HepG2 (cell line): ENCODE data around the gene FGF18. TPM values are rescaled to one million over a fixed set of nuclear protein-coding genes. Genes with fewer than 3 reads are reported as not detected.

Experiments used
- ATF7-NPFF ChIP-seq: sonication (generic); formaldehyde crosslinking; IDR thresholded peaks from 2 replicates; pipeline ENCODE4 v1.8.1; 2023; ENCODE audit warnings: mild to moderate bottlenecking, low read depth, missing genetic modification reagents, moderate library complexity
- BRD4 ChIP-seq: sonication (generic); formaldehyde crosslinking; IDR thresholded peaks from 2 replicates; pipeline ENCODE4 v1.4.0; 2020; ENCODE audit warnings: missing genetic modification reagents
- EEA1 ChIP-seq: sonication (generic); formaldehyde crosslinking; IDR thresholded peaks from 2 replicates; pipeline ENCODE4 v1.5.1; 2020; ENCODE audit warnings: mild to moderate bottlenecking, missing genetic modification reagents, borderline replicate concordance
- HDAC2 ChIP-seq: sonication (generic); formaldehyde crosslinking; IDR thresholded peaks from 2 replicates; pipeline ENCODE4 v1.4.0; 2020; ENCODE audit warnings: missing genetic modification reagents
- KMT2B ChIP-seq: IDR thresholded peaks from 2 replicates; pipeline ENCODE4 v1.6.1; 2016; ENCODE audit warnings: missing genetic modification reagents, missing compliant biosample characterization
- MAZ ChIP-seq, 2 experiments: sonication (generic) in 1 of 2; formaldehyde crosslinking in 1 of 2; IDR thresholded peaks; 2 replicates each; pipeline versions ENCODE4 v1.5.0 to v1.6.1; 2012 to 2020; ENCODE audit warnings: low read depth in 2 of 2, mild to moderate bottlenecking in 2 of 2, borderline replicate concordance in 1 of 2, improper control_type of control experiment in 1 of 2, low read length in 1 of 2, missing genetic modification reagents in 1 of 2, moderate library complexity in 1 of 2
- POLR2G ChIP-seq: fragments of 200-400 bp; formaldehyde crosslinking; IDR thresholded peaks from 2 replicates; pipeline ENCODE4 v1.6.1; 2018; ENCODE audit warnings: mild to moderate bottlenecking, low read depth, low read length, moderate library complexity
- SKI ChIP-seq: fragments of 450-650 bp; IDR thresholded peaks from one replicate; pipeline ENCODE4 v1.6.1; 2018; ENCODE audit warnings: mild to moderate bottlenecking; ENCODE audit not compliant: partially characterized antibody
- SOX13 ChIP-seq, 3 experiments: fragments of 450-650 bp in 1 of 3; sonication (generic) in 1 of 3; formaldehyde crosslinking in 1 of 3; IDR thresholded peaks in 2 of 3; conservative IDR thresholded peaks in 1 of 3; 2 replicates each; pipeline versions ENCODE4 v1.5.0 to v1.6.1; 2016 to 2020; ENCODE audit warnings: antibody characterized with exemption in 1 of 3, mild to moderate bottlenecking in 1 of 3, missing compliant biosample characterization in 1 of 3, missing genetic modification reagents in 1 of 3, moderate library complexity in 1 of 3
- STAT5B ChIP-seq: sonication (generic); formaldehyde crosslinking; IDR thresholded peaks from 2 replicates; pipeline ENCODE4 v1.4.0; 2020; ENCODE audit warnings: missing genetic modification reagents
- ZBTB8A ChIP-seq: sonication (generic); formaldehyde crosslinking; IDR thresholded peaks from 2 replicates; pipeline ENCODE4 v1.4.0; 2020; ENCODE audit warnings: mild to moderate bottlenecking, low read depth, missing genetic modification reagents, borderline replicate concordance
- ZNF251 ChIP-seq: sonication (generic); formaldehyde crosslinking; IDR thresholded peaks from 2 replicates; pipeline ENCODE4 v1.9.0; 2021; ENCODE audit warnings: mild to moderate bottlenecking, missing genetic modification reagents
- ZNF317 ChIP-seq: sonication (generic); formaldehyde crosslinking; IDR thresholded peaks from 2 replicates; pipeline ENCODE4 v1.5.0; 2020; ENCODE audit warnings: mild to moderate bottlenecking, missing genetic modification reagents
- ZNF430 ChIP-seq: sonication (generic); formaldehyde crosslinking; IDR thresholded peaks from 2 replicates; pipeline ENCODE4 v1.9.0; 2021; ENCODE audit warnings: mild to moderate bottlenecking, missing genetic modification reagents
- ZNF550 ChIP-seq: sonication (generic); formaldehyde crosslinking; IDR thresholded peaks from 2 replicates; pipeline ENCODE4 v1.4.0; 2020; ENCODE audit warnings: mild to moderate bottlenecking, missing genetic modification reagents, borderline replicate concordance
- ZNF629 ChIP-seq: sonication (generic); formaldehyde crosslinking; conservative IDR thresholded peaks from 2 replicates; pipeline ENCODE4 v1.5.0; 2020; ENCODE audit warnings: missing genetic modification reagents
- ZNF841 ChIP-seq: sonication (generic); formaldehyde crosslinking; IDR thresholded peaks from 2 replicates; pipeline ENCODE4 v1.8.1; 2023; ENCODE audit warnings: missing genetic modification reagents, borderline replicate concordance
- polyA plus RNA-seq, 8 experiments: library from polyadenylated mRNA; depleted of rRNA in 3 of 8; stranded (reverse) in 7 of 8; unstranded in 1 of 8; fragments of >200 nt; fragmentation: Illumina TruSeq in 4 of 8; extraction: Trizol in 4 of 8; gene quantifications; 2 replicates each; pipeline versions ENCODE4 v1.2.1 to v1.2.3, GENCODE V29; 2011 to 2016; ENCODE audit warnings: low read depth in 4 of 8, missing spikeins in 1 of 8, mixed read lengths in 1 of 8; ENCODE audit not compliant: insufficient read depth in 1 of 8
- total RNA-seq, 5 experiments: library from RNA; depleted of rRNA; stranded (reverse); fragments of >200 nt; fragmentation: Illumina TruSeq; extraction: Trizol; gene quantifications; 2 replicates each; pipeline ENCODE4 v1.2.3, GENCODE V29; 2016; ENCODE audit warnings: low read depth in 1 of 5
- TF ChIP-seq, protein P1 (sequence below): sonication (generic); formaldehyde crosslinking; IDR thresholded peaks from 2 replicates; pipeline ENCODE4 v1.5.0; 2020; ENCODE audit warnings: mild to moderate bottlenecking, missing genetic modification reagents
- TF ChIP-seq, protein P2 (sequence below): sonication (generic); formaldehyde crosslinking; IDR thresholded peaks from 2 replicates; pipeline ENCODE4 v1.5.0; 2020; ENCODE audit warnings: missing genetic modification reagents, mild to moderate bottlenecking, borderline replicate concordance
- TF ChIP-seq, protein P3 (sequence below): sonication (generic); formaldehyde crosslinking; IDR thresholded peaks from 2 replicates; pipeline ENCODE4 v1.5.1; 2020; ENCODE audit warnings: missing genetic modification reagents, mild to moderate bottlenecking, borderline replicate concordance

FGF18 gene
- total and polyA plus RNA-seq, 2 of the 13 experiments (the other 11 are each of a cell fraction or from before 2014, with no cell fraction given): not detected

DNA sequence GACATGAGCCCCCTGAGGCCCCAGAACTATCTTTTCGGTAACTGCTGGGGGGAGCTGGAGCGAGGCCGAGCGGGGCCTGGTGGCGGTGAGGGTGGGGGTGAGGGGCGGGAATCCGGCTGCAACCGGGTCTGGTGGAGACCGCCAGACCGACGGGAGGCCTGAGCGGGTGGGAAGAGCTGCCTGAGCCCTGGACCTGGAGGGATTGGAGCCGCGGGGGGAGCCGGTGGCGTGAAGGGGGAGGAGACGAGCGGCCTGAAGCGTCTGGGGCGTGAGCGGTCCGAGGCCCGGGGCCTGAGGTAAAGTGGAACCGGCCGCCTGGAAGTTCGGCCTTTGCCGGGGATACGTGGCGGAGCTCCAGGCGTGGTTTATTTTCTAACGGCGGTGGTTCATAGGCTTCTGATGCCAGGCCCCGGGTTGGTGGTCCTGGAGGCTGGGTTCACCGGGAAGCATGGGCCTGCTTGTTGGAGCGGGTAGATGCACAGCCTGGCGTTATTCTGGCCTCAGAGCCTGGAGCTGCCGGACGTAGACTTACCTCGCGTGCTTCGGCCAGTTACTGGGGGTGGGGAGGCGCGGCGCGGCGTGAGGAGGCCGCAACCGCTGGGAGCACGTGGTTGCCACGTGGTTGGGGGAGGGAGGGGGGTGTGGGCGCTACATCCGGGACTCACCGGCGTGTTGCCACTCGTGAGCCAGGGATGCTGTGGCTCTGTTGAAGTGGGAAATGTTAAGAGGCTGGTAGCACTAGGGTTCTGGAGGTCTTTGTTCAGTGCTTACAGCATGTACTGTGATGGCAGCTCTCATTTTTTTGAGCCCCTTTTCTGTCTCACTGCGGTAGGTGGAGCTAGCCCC is 31.3 kb upstream of the FGF18 start (continued):
- TF ChIP-seq MAZ (IDR thresholded peaks at IDR 0.05; ENCODE audit: borderline replicate concordance, low read depth, low read length): peak; percentile 40; the same call in 1 of the 2 replicates
- TF ChIP-seq MAZ (CRISPR knock-in tag; IDR thresholded peaks at IDR 0.05; ENCODE audit: low read depth): peak; percentile 76
- peak; percentile 55 for TF ChIP-seq ZNF430 (CRISPR knock-in tag)
- TF ChIP-seq BRD4: no peak
- TF ChIP-seq ATF7-NPFF (CRISPR knock-in tag): peak; percentile 89
- 0 out of 2 replicates have a peak, but pooled peaks have one; percentile 18 for TF ChIP-seq ZNF629 (CRISPR knock-in tag)
- TF ChIP-seq, protein P1, sequence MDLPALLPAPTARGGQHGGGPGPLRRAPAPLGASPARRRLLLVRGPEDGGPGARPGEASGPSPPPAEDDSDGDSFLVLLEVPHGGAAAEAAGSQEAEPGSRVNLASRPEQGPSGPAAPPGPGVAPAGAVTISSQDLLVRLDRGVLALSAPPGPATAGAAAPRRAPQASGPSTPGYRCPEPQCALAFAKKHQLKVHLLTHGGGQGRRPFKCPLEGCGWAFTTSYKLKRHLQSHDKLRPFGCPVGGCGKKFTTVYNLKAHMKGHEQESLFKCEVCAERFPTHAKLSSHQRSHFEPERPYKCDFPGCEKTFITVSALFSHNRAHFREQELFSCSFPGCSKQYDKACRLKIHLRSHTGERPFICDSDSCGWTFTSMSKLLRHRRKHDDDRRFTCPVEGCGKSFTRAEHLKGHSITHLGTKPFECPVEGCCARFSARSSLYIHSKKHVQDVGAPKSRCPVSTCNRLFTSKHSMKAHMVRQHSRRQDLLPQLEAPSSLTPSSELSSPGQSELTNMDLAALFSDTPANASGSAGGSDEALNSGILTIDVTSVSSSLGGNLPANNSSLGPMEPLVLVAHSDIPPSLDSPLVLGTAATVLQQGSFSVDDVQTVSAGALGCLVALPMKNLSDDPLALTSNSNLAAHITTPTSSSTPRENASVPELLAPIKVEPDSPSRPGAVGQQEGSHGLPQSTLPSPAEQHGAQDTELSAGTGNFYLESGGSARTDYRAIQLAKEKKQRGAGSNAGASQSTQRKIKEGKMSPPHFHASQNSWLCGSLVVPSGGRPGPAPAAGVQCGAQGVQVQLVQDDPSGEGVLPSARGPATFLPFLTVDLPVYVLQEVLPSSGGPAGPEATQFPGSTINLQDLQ (CRISPR knock-in tag): peak; percentile 72; the same call in 1 of the 2 replicates
- TF ChIP-seq ZNF841 (CRISPR knock-in tag): peak; percentile 26; the same call in 1 of the 2 replicates
- TF ChIP-seq SOX13 (IDR thresholded peaks at IDR 0.05): no peak
- peak in 1 of 2 experiments; percentile 27; a peak in 2 of 4 replicates for TF ChIP-seq SOX13 (CRISPR knock-in tag; conservative IDR thresholded peaks at IDR 0.05 in 1 of 2, IDR thresholded peaks at IDR 0.05 in 1 of 2)
- TF ChIP-seq ZBTB8A (CRISPR knock-in tag): 0 out of 2 replicates have a peak, but pooled peaks have one; percentile 30
- TF ChIP-seq STAT5B: 0 out of 2 replicates have a peak, but pooled peaks have one; percentile 19
- peak; percentile 61 for TF ChIP-seq HDAC2
- peak; percentile 63 for TF ChIP-seq ZNF317 (CRISPR knock-in tag)
- TF ChIP-seq, protein P2, sequence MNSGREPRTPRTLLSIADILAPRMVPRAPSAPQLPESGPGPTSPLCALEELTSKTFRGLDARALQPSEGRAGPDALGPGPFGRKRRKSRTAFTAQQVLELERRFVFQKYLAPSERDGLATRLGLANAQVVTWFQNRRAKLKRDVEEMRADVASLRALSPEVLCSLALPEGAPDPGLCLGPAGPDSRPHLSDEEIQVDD: no peak; the same call in 1 of the 2 replicates
- no peak for TF ChIP-seq ZNF550 (CRISPR knock-in tag)
- 0 out of 2 replicates have a peak, but pooled peaks have one; percentile 76 for TF ChIP-seq EEA1
- 0 out of 2 replicates have a peak, but pooled peaks have one; percentile 18 for TF ChIP-seq POLR2G
- TF ChIP-seq SKI: no peak
- TF ChIP-seq ZNF251 (CRISPR knock-in tag): peak; percentile 82
- TF ChIP-seq, protein P3, sequence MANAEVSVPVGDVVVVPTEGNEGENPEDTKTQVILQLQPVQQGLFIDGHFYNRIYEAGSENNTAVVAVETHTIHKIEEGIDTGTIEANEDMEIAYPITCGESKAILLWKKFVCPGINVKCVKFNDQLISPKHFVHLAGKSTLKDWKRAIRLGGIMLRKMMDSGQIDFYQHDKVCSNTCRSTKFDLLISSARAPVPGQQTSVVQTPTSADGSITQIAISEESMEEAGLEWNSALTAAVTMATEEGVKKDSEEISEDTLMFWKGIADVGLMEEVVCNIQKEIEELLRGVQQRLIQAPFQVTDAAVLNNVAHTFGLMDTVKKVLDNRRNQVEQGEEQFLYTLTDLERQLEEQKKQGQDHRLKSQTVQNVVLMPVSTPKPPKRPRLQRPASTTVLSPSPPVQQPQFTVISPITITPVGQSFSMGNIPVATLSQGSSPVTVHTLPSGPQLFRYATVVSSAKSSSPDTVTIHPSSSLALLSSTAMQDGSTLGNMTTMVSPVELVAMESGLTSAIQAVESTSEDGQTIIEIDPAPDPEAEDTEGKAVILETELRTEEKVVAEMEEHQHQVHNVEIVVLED (CRISPR knock-in tag): peak; percentile 36; the same call in 1 of the 2 replicates
- peak; percentile 56; the same call in 1 of the 2 replicates for TF ChIP-seq KMT2B (CRISPR knock-in tag)
